ENCODE measurements around the gene CNTN6.
"Not testable (repeated sequence)": the region's sequence is repeated elsewhere in the genome, so short reads cannot be mapped to it uniquely, and the experiment has no call there.

Gene CNTN6

DNA sequence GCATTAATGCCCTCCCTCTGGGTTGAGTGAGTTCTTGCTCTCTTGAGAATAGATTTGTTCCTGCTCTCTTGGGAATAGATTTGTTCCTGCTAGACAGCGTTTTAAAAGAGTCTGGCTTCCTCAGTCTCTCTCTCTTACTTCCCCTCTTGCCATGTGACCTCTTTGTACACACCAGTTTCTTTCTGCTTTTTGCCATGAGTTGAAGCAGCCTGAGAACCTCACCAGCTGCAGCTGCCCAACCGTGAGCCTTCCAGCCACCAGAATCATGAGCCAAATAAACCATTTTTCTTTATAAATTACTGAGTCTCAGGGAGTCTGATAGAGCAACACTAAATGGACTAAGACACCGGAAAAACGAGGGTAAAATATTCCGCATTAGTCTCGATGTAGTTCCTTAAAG lies 253.6 kb downstream of the CNTN6 start:
- H3K27me3 ChIP-seq (ENCODE audit: control insufficient read depth in 1 of 2, insufficient read depth in 2 of 2, low read length in 2 of 2), result no peaks in the 10 kb centered on the region
- H3K4me1 ChIP-seq (ENCODE audit: control insufficient read depth, insufficient read depth, low read length), result no peaks in the 10 kb centered on the region
- H3K27ac ChIP-seq (ENCODE audit: low read length), result no peak overlapping the region
- no peak overlapping the region for H3K9ac ChIP-seq (ENCODE audit: low read length in 2 of 2)
- no peaks in the 10 kb centered on the region for H3K9me3 ChIP-seq (ENCODE audit: control insufficient read depth in 2 of 2, low read length in 2 of 2)
- no peaks in the 10 kb centered on the region for H3K36me3 ChIP-seq (ENCODE audit: control insufficient read depth in 2 of 2, insufficient read depth in 2 of 2, low read length in 2 of 2)
- H3K4me3 ChIP-seq (ENCODE audit: low read length in 2 of 2), result no peak overlapping the region

DNA sequence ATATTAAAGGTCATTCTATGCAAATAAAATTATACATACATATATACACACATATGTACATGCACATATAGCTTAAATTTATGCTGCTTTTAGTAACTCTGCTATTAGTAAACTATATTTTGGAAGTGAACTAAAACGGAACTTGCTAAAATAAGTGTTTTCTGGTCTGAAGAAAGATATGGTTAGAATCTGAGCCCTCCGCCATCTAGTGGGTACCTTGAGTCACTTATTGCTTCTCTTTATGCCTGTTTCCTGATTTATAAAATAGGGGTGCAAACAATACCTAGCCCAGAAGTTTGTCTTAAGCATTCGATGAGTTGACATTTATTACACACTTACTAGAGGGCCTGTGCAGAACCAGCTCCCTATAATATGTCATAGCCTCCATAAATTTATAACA lies 255.7 kb downstream of the CNTN6 start:
- no peaks in the 10 kb centered on the region for H3K9me3 ChIP-seq (ENCODE audit: control insufficient read depth in 2 of 2, low read length in 2 of 2)
- H3K9ac ChIP-seq (ENCODE audit: low read length in 2 of 2), result no peak overlapping the region
- no peaks in the 10 kb centered on the region for H3K36me3 ChIP-seq (ENCODE audit: control insufficient read depth in 2 of 2, insufficient read depth in 2 of 2, low read length in 2 of 2)
- no peak overlapping the region for H3K27ac ChIP-seq (ENCODE audit: low read length)
- no peaks in the 10 kb centered on the region for H3K27me3 ChIP-seq (ENCODE audit: control insufficient read depth in 1 of 2, insufficient read depth in 2 of 2, low read length in 2 of 2)
- no peaks in the 10 kb centered on the region for H3K4me1 ChIP-seq (ENCODE audit: control insufficient read depth, insufficient read depth, low read length)
- no peak overlapping the region for H3K4me3 ChIP-seq (ENCODE audit: low read length in 2 of 2)

DNA sequence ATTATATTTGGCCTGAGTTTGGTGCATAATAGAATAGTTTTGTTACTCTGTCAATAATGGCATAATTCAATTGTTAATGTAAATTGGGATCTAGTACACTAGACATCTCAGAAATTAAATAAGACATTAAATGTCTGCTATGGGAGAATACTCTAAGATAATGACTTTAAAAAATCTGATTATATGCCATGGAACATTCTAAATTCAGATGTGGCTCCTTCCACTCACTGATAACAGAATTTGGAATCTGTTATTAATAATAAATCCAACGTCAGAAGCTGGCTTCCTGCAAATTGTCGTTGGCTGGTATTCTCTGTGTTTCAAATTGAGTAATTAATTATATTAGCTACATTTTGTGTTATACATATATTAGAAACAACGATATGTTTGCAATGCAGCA lies 258.1 kb downstream of the CNTN6 start:
- Histone ChIP-seq H3K4me3 (ENCODE audit: low read length in 2 of 2) (no peak overlapping the region), H3K27me3 (ENCODE audit: control insufficient read depth in 1 of 2, insufficient read depth in 2 of 2, low read length in 2 of 2) (no peaks in the 10 kb centered on the region), H3K36me3 (ENCODE audit: control insufficient read depth in 2 of 2, insufficient read depth in 2 of 2, low read length in 2 of 2) (no peaks in the 10 kb centered on the region), H3K4me1 (ENCODE audit: control insufficient read depth, insufficient read depth, low read length) (no peaks in the 10 kb centered on the region), H3K9ac (ENCODE audit: low read length in 2 of 2) (no peak overlapping the region), H3K27ac (ENCODE audit: low read length) (no peak overlapping the region), H3K9me3 (ENCODE audit: control insufficient read depth in 2 of 2, low read length in 2 of 2) (no peaks in the 10 kb centered on the region)

DNA sequence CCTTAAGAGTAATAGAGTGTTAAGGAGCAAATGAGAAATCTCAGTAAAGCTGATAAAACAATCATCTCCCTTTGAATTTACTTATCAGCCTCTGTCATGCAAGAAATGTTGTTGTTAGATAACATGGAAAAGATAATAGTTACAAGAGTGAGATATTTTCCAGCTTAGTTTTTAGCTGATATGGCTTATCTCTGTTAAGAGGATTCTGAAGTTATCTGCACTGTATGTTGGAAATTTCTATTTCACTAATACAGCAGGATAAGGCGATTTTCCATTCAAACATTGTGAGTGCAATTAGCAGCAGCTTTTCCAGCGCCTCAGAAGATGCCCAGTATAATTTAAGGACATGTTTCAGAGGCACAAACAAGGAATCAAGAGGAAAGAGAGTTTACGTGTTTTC lies 262.9 kb downstream of the CNTN6 start:
- no peak overlapping the region for H3K9ac ChIP-seq (ENCODE audit: low read length in 2 of 2)
- no peak overlapping the region for H3K4me3 ChIP-seq (ENCODE audit: low read length in 2 of 2)
- H3K27me3 ChIP-seq (ENCODE audit: control insufficient read depth in 1 of 2, insufficient read depth in 2 of 2, low read length in 2 of 2), result no peaks in the 10 kb centered on the region
- H3K27ac ChIP-seq (ENCODE audit: low read length), result no peak overlapping the region
- H3K9me3 ChIP-seq (ENCODE audit: control insufficient read depth in 2 of 2, low read length in 2 of 2), result no peaks in the 10 kb centered on the region
- no peaks in the 10 kb centered on the region for H3K36me3 ChIP-seq (ENCODE audit: control insufficient read depth in 2 of 2, insufficient read depth in 2 of 2, low read length in 2 of 2)
- H3K4me1 ChIP-seq (ENCODE audit: control insufficient read depth, insufficient read depth, low read length), result no peaks in the 10 kb centered on the region

DNA sequence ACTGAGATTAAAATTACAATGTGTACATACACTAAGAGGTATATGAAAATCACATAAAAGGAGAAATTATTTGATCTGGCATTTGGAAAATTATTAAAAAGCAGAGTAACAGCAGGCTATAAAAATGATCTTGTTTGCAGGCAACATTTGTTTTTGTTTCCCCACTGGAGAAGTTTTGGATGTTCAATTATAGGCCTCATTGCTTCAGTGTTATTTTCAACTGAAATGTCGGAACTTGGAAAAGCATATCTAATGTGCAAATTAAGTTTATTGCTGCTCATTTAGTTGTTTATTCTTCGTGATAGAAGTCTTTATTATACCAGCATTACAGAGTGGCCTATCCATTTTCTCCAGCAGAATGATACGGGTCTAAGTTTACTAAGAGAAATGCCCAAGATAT lies 263.3 kb downstream of the CNTN6 start:
- H3K36me3 ChIP-seq (ENCODE audit: control insufficient read depth in 2 of 2, insufficient read depth in 2 of 2, low read length in 2 of 2), result no peaks in the 10 kb centered on the region
- H3K9ac ChIP-seq (ENCODE audit: low read length in 2 of 2), result no peak overlapping the region
- no peaks in the 10 kb centered on the region for H3K4me1 ChIP-seq (ENCODE audit: control insufficient read depth, insufficient read depth, low read length)
- no peak overlapping the region for H3K27ac ChIP-seq (ENCODE audit: low read length)
- no peaks in the 10 kb centered on the region for H3K27me3 ChIP-seq (ENCODE audit: control insufficient read depth in 1 of 2, insufficient read depth in 2 of 2, low read length in 2 of 2)
- H3K9me3 ChIP-seq (ENCODE audit: control insufficient read depth in 2 of 2, low read length in 2 of 2), result peaks cover 0 to 2% of the 10 kb centered on the region in 2 donors
- H3K4me3 ChIP-seq (ENCODE audit: low read length in 2 of 2), result no peak overlapping the region

DNA sequence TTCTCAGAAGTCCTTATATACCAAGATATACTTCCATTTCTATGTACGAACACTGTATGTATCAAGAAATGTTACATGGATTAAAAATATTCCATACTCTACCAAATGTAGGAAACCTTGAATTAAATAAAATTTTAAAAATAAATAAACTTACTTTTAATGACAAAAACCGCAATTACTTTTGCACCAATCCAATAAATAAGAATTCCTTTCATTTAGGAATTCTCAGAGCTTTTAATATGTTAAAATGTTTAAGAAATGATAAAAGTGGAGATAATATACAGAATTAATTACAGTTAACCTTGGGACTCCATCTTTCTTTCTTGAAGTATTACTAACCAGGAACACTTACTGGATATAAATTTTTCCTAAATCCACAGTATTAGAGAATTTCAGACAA lies 272.7 kb downstream of the CNTN6 start:
- H3K9me3 ChIP-seq (ENCODE audit: control insufficient read depth in 2 of 2, low read length in 2 of 2), result peaks cover 0 to 2% of the 10 kb centered on the region in 2 donors
- no peaks in the 10 kb centered on the region for H3K4me1 ChIP-seq (ENCODE audit: control insufficient read depth, insufficient read depth, low read length)
- H3K27ac ChIP-seq (ENCODE audit: low read length), result no peak overlapping the region
- no peak overlapping the region for H3K9ac ChIP-seq (ENCODE audit: low read length in 2 of 2)
- H3K4me3 ChIP-seq (ENCODE audit: low read length in 2 of 2), result no peak overlapping the region
- no peaks in the 10 kb centered on the region for H3K36me3 ChIP-seq (ENCODE audit: control insufficient read depth in 2 of 2, insufficient read depth in 2 of 2, low read length in 2 of 2)
- no peaks in the 10 kb centered on the region for H3K27me3 ChIP-seq (ENCODE audit: control insufficient read depth in 1 of 2, insufficient read depth in 2 of 2, low read length in 2 of 2)

DNA sequence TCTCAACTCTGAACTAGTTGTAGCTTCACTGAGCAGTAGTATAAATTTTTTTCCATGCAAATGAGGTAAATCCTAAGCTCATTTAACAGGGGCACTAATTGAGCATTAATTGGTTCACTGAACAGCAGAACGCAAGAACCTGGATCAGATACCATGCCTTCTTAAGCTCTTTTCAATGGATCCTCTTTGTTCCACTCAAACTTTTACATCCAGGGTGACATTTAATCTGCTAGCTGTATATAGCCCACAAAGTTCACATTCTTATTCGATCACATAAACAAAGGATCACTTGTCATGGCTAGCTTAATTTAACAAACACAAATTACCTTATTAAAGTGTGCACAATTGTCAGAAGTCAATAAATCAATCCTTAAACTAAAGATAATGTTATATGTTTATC lies 281.6 kb downstream of the CNTN6 start:
- Histone ChIP-seq H3K36me3 (ENCODE audit: control insufficient read depth in 2 of 2, insufficient read depth in 2 of 2, low read length in 2 of 2) (no peaks in the 10 kb centered on the region), H3K9me3 (ENCODE audit: control insufficient read depth in 2 of 2, low read length in 2 of 2) (no peaks in the 10 kb centered on the region), H3K27me3 (ENCODE audit: control insufficient read depth in 1 of 2, insufficient read depth in 2 of 2, low read length in 2 of 2) (no peaks in the 10 kb centered on the region), H3K4me3 (ENCODE audit: low read length in 2 of 2) (no peak overlapping the region), H3K4me1 (ENCODE audit: control insufficient read depth, insufficient read depth, low read length) (no peaks in the 10 kb centered on the region), H3K27ac (ENCODE audit: low read length) (no peak overlapping the region), H3K9ac (ENCODE audit: low read length in 2 of 2) (no peak overlapping the region)

DNA sequence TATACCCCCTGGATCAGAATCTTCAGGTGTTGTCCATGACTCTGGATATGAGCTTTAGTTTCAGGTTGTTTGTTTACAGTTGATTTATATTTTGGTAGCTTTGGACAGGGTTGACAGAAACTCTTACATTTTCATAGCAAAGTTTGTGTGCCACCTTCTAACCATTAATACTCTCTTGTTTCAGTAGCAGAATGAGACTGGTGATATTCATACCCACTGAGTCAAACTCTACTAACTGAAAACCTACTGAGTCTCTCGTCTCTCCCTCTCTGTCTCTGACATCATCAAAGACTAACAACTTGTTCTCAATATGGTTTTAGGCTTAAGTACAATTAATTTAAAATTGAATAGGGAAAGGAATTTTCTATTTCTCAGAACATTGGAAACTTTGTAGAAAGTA lies 282.3 kb downstream of the CNTN6 start:
- Histone ChIP-seq H3K9me3 (ENCODE audit: control insufficient read depth in 2 of 2, low read length in 2 of 2) (no peaks in the 10 kb centered on the region), H3K27ac (ENCODE audit: low read length) (no peak overlapping the region), H3K4me1 (ENCODE audit: control insufficient read depth, insufficient read depth, low read length) (no peaks in the 10 kb centered on the region)

DNA sequence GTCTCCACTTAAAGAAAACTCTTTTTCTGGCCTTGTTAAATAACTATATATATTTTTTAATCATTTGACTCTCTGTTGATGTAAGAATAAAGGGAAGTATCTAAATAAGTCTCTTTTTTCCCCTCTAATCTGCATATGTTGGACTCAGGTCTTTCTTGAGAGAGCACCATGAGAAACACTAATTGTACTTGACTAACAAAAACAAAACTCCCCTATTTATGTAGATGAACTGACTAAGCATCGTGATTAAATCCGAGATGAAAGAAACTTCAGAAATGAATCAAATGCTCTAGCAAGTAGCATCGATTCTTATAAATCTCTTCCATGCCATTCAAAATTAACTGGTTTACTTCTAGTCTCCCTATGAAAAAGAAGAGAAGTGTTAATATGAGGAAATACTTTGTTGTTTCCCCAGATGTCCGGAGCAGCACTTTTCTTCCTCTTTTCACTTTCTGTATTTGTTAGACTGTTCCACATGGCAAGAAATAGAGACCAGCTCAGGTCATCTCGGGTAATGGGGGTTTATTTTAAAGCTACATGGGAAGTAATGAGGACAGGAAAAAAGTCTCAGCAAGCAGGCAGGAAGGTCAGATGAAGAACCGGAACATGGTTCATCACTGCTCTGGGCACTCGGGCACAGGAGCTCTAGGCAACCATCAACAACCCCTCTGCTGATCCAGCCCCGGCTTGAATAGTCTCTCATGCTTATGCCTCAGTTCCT lies 288.3 kb downstream of the CNTN6 start:
- no peak overlapping the region for H3K27ac ChIP-seq (ENCODE audit: low read length)
- H3K4me1 ChIP-seq (ENCODE audit: control insufficient read depth, insufficient read depth, low read length), result no peaks in the 10 kb centered on the region
- no peak overlapping the region for H3K9ac ChIP-seq (ENCODE audit: low read length in 2 of 2)
- no peaks in the 10 kb centered on the region for H3K27me3 ChIP-seq (ENCODE audit: control insufficient read depth in 1 of 2, insufficient read depth in 2 of 2, low read length in 2 of 2)
- H3K4me3 ChIP-seq (ENCODE audit: low read length in 2 of 2), result no peak overlapping the region
- H3K36me3 ChIP-seq (ENCODE audit: control insufficient read depth in 2 of 2, insufficient read depth in 2 of 2, low read length in 2 of 2), result no peaks in the 10 kb centered on the region
- H3K9me3 ChIP-seq (ENCODE audit: control insufficient read depth in 2 of 2, low read length in 2 of 2), result peaks cover 0 to 2% of the 10 kb centered on the region in 2 donors

More for the DNA sequence above, 282.3 kb downstream of the CNTN6 start:
- no peak overlapping the region for H3K9ac ChIP-seq (ENCODE audit: low read length in 2 of 2)
- H3K27me3 ChIP-seq (ENCODE audit: control insufficient read depth in 1 of 2, insufficient read depth in 2 of 2, low read length in 2 of 2), result no peaks in the 10 kb centered on the region
- no peaks in the 10 kb centered on the region for H3K36me3 ChIP-seq (ENCODE audit: control insufficient read depth in 2 of 2, insufficient read depth in 2 of 2, low read length in 2 of 2)
- no peak overlapping the region for H3K4me3 ChIP-seq (ENCODE audit: low read length in 2 of 2)

DNA sequence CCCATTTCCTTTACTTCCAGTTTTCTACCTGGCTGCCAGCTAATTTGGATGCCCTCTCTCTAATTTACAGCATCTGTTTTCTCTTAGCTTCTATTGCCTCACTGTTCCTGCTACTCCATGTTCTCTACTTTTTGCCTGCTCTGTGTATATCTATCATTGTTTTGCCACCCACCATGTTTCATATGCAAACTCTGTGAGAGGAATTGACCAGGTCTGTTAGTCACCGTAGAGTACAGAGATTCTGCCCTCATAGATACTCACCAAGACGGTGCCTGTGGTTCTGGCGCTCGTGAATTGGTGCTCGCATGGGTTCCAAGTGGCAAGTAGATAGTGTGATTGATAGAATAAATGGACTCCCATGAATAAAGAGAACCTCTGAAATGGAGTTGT lies 288.8 kb downstream of the CNTN6 start:
- no peak overlapping the region for H3K9ac ChIP-seq (ENCODE audit: low read length in 2 of 2)
- H3K4me1 ChIP-seq (ENCODE audit: control insufficient read depth, insufficient read depth, low read length), result no peaks in the 10 kb centered on the region
- H3K36me3 ChIP-seq (ENCODE audit: control insufficient read depth in 2 of 2, insufficient read depth in 2 of 2, low read length in 2 of 2), result no peaks in the 10 kb centered on the region
- H3K27me3 ChIP-seq (ENCODE audit: control insufficient read depth in 1 of 2, insufficient read depth in 2 of 2, low read length in 2 of 2), result no peaks in the 10 kb centered on the region
- H3K4me3 ChIP-seq (ENCODE audit: low read length in 2 of 2), result no peak overlapping the region
- no peak overlapping the region for H3K27ac ChIP-seq (ENCODE audit: low read length)
- H3K9me3 ChIP-seq (ENCODE audit: control insufficient read depth in 2 of 2, low read length in 2 of 2), result peaks cover 0 to 2% of the 10 kb centered on the region in 2 donors

DNA sequence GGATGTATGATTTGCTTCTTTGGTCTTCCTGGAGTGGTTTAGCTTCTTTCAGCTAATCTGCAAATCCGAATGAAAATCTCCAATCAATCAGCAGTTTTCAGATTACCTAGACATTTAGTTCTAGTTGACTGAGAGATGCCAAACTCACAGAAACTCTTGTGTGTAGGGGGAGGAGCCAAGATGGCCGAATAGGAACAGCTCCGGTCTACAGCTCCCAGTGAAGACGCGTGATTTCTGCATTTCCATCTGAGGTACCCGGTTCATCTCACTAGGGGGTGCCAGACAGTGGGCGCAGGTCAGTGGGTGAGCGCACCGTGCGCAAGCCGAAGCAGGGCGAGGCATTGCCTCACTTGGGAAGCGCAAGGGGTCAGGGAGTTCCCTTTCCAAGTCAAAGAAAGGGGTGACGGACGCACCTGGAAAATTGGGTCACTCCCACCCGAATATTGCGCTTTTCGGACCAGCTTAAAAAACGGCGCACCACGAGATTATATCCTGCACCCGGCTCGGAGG lies 294.6 kb downstream of the CNTN6 start:
- not testable (repeated sequence) for H3K36me3 ChIP-seq (ENCODE audit: control insufficient read depth in 2 of 2, insufficient read depth in 2 of 2, low read length in 2 of 2); H3K27me3 ChIP-seq (ENCODE audit: control insufficient read depth in 1 of 2, insufficient read depth in 2 of 2, low read length in 2 of 2); H3K9me3 ChIP-seq (ENCODE audit: control insufficient read depth in 2 of 2, low read length in 2 of 2); H3K4me3 ChIP-seq (ENCODE audit: low read length in 2 of 2); H3K27ac ChIP-seq (ENCODE audit: low read length); H3K4me1 ChIP-seq (ENCODE audit: control insufficient read depth, insufficient read depth, low read length); H3K9ac ChIP-seq (ENCODE audit: low read length in 2 of 2)

Data from stomach smooth muscle (tissue), 2 donors.